ENCODE data around the gene GAGE10. TPM values are rescaled to one million over a fixed set of nuclear protein-coding genes. Genes with fewer than 3 reads are reported as not detected.

The GAGE10 gene
- total and polyA plus RNA-seq, 9 of the 15 experiments (the other 6 are each of a cell fraction or from before 2014, with no cell fraction given): 0.80 to 3.1 (median 0.96) TPM; not detected in 4

DNA sequence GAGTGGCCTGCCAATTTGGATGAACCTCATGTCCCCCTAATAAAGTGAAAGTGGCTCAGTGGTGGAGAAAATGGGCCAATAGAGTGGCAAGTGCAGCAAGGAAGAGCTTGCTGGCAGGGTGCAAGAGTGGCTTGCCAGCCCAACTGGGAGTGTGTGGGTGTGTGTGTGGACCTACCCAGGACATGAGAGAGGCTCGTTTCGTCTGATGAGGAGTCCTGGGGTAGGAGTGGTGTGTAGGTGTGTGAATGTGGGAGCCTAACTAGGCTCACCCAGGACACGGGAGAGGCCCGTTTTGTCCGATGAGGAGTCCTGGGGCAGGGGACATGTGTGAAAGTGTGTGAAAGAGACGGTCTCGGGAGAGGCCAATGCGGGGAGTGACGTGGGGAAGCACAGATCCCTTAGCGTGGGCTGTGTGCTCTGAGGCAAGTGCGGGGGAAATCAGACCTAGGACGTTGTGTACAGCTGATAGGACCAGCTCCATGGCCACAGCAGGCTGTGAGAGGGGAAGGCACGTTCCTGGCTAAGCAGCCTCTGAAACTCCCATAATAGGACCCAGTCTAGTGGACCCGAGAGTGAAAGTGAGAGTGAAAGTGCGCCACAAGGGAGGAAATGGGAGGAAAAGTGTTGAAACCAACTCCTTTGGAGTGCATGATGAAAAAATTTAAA lies 5.3 kb downstream of the GAGE10 start:
- H3K4me2 ChIP-seq (ENCODE audit: insufficient read depth, low read length): peak overlapping the region; percentile 83
- no peaks in the 10 kb centered on the region for H4K20me1 ChIP-seq (replicated peaks; ENCODE audit: control insufficient read depth, insufficient read depth, low read length)
- no TSS peak for BruUV-seq (replicated peaks)
- no peaks in the 10 kb centered on the region for H3K9me3 ChIP-seq (replicated peaks; ENCODE audit: control insufficient read depth, insufficient read depth, low read depth, low read length)
- peak overlapping the region; percentile 13; the same call in 1 of the 2 replicates for H3K4me3 ChIP-seq
- FAIRE-seq (no peak), ATAC-seq (peak; percentile 78), DNase-seq (ENCODE audit: extremely low read depth in 1 of 4, low spot score in 3 of 4) (peak in 2 of 4 experiments; percentile 19 to 34)
- H3K79me2 ChIP-seq (ENCODE audit: control insufficient read depth, insufficient read depth, low read length): no peaks in the 10 kb centered on the region
- in situ Hi-C loops (cut with MboI): loop anchor here (10.0 kb wide), 1 partner anchor 256 kb away; the partner anchor contains the start of gene GAGE12F
- peak overlapping the region; percentile 92 for H2AFZ ChIP-seq (ENCODE audit: low read depth, low read length)
- peak overlapping the region; percentile 51; the same call in 2 of the 3 replicates for H3K27ac ChIP-seq (ENCODE audit: extremely low read depth, low read depth, low read length)
- H3K9me1 ChIP-seq (ENCODE audit: control insufficient read depth, insufficient read depth, low read length): no peaks in the 10 kb centered on the region
- no peaks in the 10 kb centered on the region for H3K27me3 ChIP-seq (ENCODE audit: control insufficient read depth in 2 of 2, insufficient read depth in 2 of 2, low read length in 2 of 2)
- ChIA-PET POLR2A (interaction anchor here (0.5 to 0.6 kb wide), 2 partner anchors 331 to 356 kb away, joined by 3 read pairs; no protein-coding TSS in a partner anchor), CTCF (ENCODE audit: low intra/inter-chr PET ratio) (no interaction called here)
- no peaks in the 10 kb centered on the region for H3K36me3 ChIP-seq (ENCODE audit: control insufficient read depth, insufficient read depth, low read length)
- 6% methylated on average over 11 of the region's 15 CpGs for WGBS (ENCODE audit: insufficient coverage, low coverage, missing lambda C conversion rate)
- H3K9ac ChIP-seq (ENCODE audit: insufficient read depth in 1 of 2, low read depth in 2 of 2, low read length in 2 of 2): peak overlapping the region; percentile 53 to 89
- intact Hi-C loops (cut with micrococcal nuclease): no loop called here
- peaks cover 10 to 11% of the 10 kb centered on the region in 2 experiments; a peak in 4 of 5 replicates for H3K4me1 ChIP-seq (replicated peaks in 1 of 2; ENCODE audit: control insufficient read depth in 2 of 2, insufficient read depth in 2 of 2, low read length in 2 of 2)
- TF ChIP-seq MYBL2 (IDR thresholded peaks at IDR 0.05; ENCODE audit: low read depth): no peak
- TF ChIP-seq MYBL2 (CRISPR knock-in tag; IDR thresholded peaks at IDR 0.05; ENCODE audit: borderline replicate concordance): no peak
- no peak for TF ChIP-seq HMG20B (CRISPR knock-in tag; IDR thresholded peaks at IDR 0.05)
- TF ChIP-seq, protein P1, sequence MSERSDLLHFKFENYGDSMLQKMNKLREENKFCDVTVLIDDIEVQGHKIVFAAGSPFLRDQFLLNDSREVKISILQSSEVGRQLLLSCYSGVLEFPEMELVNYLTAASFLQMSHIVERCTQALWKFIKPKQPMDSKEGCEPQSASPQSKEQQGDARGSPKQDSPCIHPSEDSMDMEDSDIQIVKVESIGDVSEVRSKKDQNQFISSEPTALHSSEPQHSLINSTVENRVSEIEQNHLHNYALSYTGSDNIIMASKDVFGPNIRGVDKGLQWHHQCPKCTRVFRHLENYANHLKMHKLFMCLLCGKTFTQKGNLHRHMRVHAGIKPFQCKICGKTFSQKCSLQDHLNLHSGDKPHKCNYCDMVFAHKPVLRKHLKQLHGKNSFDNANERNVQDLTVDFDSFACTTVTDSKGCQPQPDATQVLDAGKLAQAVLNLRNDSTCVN (CRISPR knock-in tag; IDR thresholded peaks at IDR 0.05): no peak
- TF ChIP-seq RFX7 (CRISPR knock-in tag; IDR thresholded peaks at IDR 0.05): no peak
- no peak for TF ChIP-seq RB1 (IDR thresholded peaks at IDR 0.05; ENCODE audit: low read depth)
- no peak for TF ChIP-seq ZNF668 (CRISPR knock-in tag; IDR thresholded peaks at IDR 0.05)
- no peak for TF ChIP-seq ZNF77 (CRISPR knock-in tag; IDR thresholded peaks at IDR 0.05)
- TF ChIP-seq NONO (IDR thresholded peaks at IDR 0.05; ENCODE audit: low read depth in 2 of 2, low read length in 1 of 2): no peak
- TF ChIP-seq HEY1 (CRISPR knock-in tag; IDR thresholded peaks at IDR 0.05; ENCODE audit: borderline replicate concordance): no peak
- peak; percentile 45; the same call in 1 of the 2 replicates for TF ChIP-seq EGR1 (conservative IDR thresholded peaks at IDR 0.05)
- TF ChIP-seq, protein P2, sequence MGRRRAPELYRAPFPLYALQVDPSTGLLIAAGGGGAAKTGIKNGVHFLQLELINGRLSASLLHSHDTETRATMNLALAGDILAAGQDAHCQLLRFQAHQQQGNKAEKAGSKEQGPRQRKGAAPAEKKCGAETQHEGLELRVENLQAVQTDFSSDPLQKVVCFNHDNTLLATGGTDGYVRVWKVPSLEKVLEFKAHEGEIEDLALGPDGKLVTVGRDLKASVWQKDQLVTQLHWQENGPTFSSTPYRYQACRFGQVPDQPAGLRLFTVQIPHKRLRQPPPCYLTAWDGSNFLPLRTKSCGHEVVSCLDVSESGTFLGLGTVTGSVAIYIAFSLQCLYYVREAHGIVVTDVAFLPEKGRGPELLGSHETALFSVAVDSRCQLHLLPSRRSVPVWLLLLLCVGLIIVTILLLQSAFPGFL (CRISPR knock-in tag; IDR thresholded peaks at IDR 0.05): 0 out of 2 replicates have a peak, but pooled peaks have one; percentile 33
- TF ChIP-seq POLR3G (IDR thresholded peaks at IDR 0.05; ENCODE audit: extremely low read depth, insufficient read length, insufficient replicate concordance): no peak
- no peak for TF ChIP-seq ZFP1 (CRISPR knock-in tag; IDR thresholded peaks at IDR 0.05)
- no peak for TF ChIP-seq RBBP5 (IDR thresholded peaks at IDR 0.05; ENCODE audit: borderline replicate concordance, insufficient read depth, low read length, poor library complexity, severe bottlenecking)
- peak; percentile 49; the same call in 1 of the 2 replicates for TF ChIP-seq L3MBTL2 (IDR thresholded peaks at IDR 0.05)
- no peak for TF ChIP-seq MYC (IDR thresholded peaks at IDR 0.05; ENCODE audit: low read depth, low read length)
- no peak for TF ChIP-seq MYC (CRISPR knock-in tag; IDR thresholded peaks at IDR 0.05; ENCODE audit: borderline replicate concordance, low read depth)
- TF ChIP-seq NR2C2 (CRISPR knock-in tag; IDR thresholded peaks at IDR 0.05): no peak
- no peak for TF ChIP-seq NR2C2 (tag; IDR thresholded peaks at IDR 0.05)
- no peak for TF ChIP-seq ZNF586 (CRISPR knock-in tag; conservative IDR thresholded peaks at IDR 0.05)
- no peak for TF ChIP-seq ZNF384 (IDR thresholded peaks at IDR 0.05; ENCODE audit: low read depth, low read length)
- no peak for TF ChIP-seq GATAD2B (IDR thresholded peaks at IDR 0.05; ENCODE audit: borderline replicate concordance)
